Sigmoid colon (tissue), 7 donors: ENCODE data around the gene BTF3. TPM values are rescaled to one million over a fixed set of nuclear protein-coding genes. Genes with fewer than 3 reads are reported as not detected.
"Not testable (repeated sequence)": the region's sequence is repeated elsewhere in the genome, so short reads cannot be mapped to it uniquely, and the experiment has no call there.

Source experiments
- DNase-seq: peaks from one replicate; pipeline ENCODE4 v3.0.0-alpha.2; 2019
- H3K27ac ChIP-seq, 4 donors: fragments of 200-600 bp; sonication (generic); one replicate each; pipeline ENCODE4 v1.5.1; 2016 to 2019; ENCODE audit warnings: mild to moderate bottlenecking in 1 of 4
- H3K27me3 ChIP-seq, 3 donors: fragments of 200-600 bp; sonication (generic); one replicate each; pipeline ENCODE4 v1.5.1; 2019; ENCODE audit warnings: mild to moderate bottlenecking in 1 of 3
- H3K36me3 ChIP-seq, 4 donors: fragments of 200-600 bp; sonication (generic); one replicate each; pipeline ENCODE4 v1.5.1; 2016 to 2019
- H3K4me1 ChIP-seq, 4 donors: fragments of 200-600 bp; sonication (generic); one replicate each; pipeline ENCODE4 v1.5.1; 2017 to 2019
- H3K4me3 ChIP-seq, 4 donors: fragments of 200-600 bp; sonication (generic); one replicate each; pipeline ENCODE4 v1.5.1; 2017 to 2019; ENCODE audit warnings: mild to moderate bottlenecking in 2 of 4, moderate library complexity in 1 of 4
- H3K9me3 ChIP-seq, 4 donors: fragments of 200-600 bp in 3 of 4; sonication (generic) in 3 of 4; one replicate each; pipeline versions ENCODE4 v1.5.1 to v1.6.1; 2013 to 2019
- EP300 ChIP-seq, 4 donors: sonication (generic); formaldehyde crosslinking; IDR thresholded peaks; one replicate each; pipeline ENCODE4 v1.6.1; 2017; ENCODE audit warnings: antibody characterized with exemption in 4 of 4
- POLR2A ChIP-seq, 2 donors: fragments of 450-650 bp; IDR thresholded peaks; one replicate each; pipeline ENCODE4 v1.6.1; 2016; ENCODE audit warnings: antibody characterized with exemption in 2 of 2, mild to moderate bottlenecking in 2 of 2, moderate library complexity in 2 of 2
- POLR2AphosphoS5 ChIP-seq, 4 donors: sonication (generic); formaldehyde crosslinking; IDR thresholded peaks; one replicate each; pipeline ENCODE4 v1.6.1; 2017; ENCODE audit warnings: antibody characterized with exemption in 4 of 4
- WGBS, 2 donors: extraction: QIAGEN DNeasy Blood & Tissue Kit; methylation state at CpG; one replicate each; pipeline ENCODE4 v1.1.7; 2013; 5-methylcytosine and 5-hydroxymethylcytosine counted together
- intact Hi-C: fragments of 100-400 bp; cut with DNase I; formaldehyde crosslinking; loops from one replicate; pipeline ENCODE4 v1.15.1; 2023
- polyA plus RNA-seq, 3 donors: library from polyadenylated mRNA; stranded (reverse); fragments of 200-250 nt; gene quantifications; one replicate each; pipeline ENCODE4 v1.2.3, GENCODE V29; 2013
- total RNA-seq, 4 donors: library from RNA; depleted of rRNA; stranded (reverse); fragments of >200 nt; gene quantifications; one replicate each; pipeline ENCODE4 v1.1.0, GENCODE V29; 2016
- TF ChIP-seq, protein P1 (sequence below), 4 experiments: fragments of 450-650 bp in 3 of 4; fragments of 200-600 bp in 1 of 4; IDR thresholded peaks; one replicate each; pipeline ENCODE4 v1.5.1; 2016 to 2019; ENCODE audit warnings: antibody characterized with exemption in 4 of 4, mild to moderate bottlenecking in 3 of 4, moderate library complexity in 2 of 4
- donor health status: healthy with polysubstance abuse.
- donor health status: Bipolar disorder and iron deficiency.
- donor health status: healthy.

The BTF3 gene
- total and polyA plus RNA-seq, 7 donors = 490 to 1,119 (median 729) TPM

DNA sequence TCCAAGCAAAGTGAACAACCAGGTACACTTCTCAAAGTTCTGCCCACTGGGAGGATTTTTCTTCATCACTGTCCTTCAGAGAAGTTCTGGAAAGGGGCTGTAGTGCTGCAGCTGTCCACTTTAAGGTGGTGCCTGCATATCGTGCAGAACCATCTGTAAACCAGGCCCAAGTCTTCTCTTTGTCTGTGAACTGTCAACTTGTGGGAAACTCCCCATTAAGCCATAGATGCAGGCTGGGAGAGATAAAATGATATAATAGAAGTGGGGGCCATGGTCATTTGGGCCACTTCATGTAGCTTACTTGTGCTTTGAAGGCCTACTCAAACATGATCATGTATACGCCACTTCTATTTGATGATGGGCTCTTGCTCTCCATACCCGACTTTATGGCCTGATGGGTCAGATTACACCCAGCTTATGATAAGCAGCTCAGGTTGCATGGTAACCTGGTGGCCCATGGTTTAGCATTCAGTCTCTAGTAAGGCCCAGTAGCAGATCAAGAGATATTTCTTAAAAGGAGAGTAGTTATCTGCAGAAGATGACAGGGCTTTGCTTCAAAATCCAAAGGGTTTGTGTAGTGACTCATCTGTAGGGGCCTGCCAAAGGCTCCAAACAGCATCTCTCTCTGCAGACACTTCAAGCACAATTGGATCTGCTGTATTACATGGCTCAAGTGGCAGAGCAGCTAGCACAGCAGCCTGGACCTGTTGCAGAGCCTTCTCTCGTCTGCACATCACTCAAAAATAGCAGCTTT lies 15.7 kb upstream of the BTF3 start:
- intact Hi-C loops = no loop called here

DNA sequence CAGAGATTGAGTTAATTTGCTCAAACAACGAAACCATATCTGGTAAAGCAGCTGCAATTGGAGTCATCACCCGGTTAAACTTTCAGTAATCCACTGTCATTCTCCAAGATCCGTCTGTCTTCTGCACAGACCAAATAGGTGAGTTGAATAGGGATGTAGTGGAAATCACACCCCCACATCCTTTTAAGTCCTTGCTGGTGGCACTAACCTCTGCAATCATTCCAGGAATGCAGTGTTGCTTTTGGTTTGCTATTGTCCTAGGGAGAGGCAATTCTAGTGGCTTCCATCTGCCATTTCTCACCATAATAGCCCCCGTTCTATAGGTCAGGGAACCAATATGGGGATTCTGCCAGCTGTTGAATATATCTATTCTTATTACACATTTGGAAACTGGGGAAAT lies 14.6 kb upstream of the BTF3 start:
- no peaks in the 10 kb centered on the region for H3K9me3 ChIP-seq
- intact Hi-C loops = no loop called here
- no peak overlapping the region for H3K4me3 ChIP-seq
- H3K27me3 ChIP-seq = peaks cover 0 to 5% (median 0%) of the 10 kb centered on the region in 3 donors
- no peak for DNase-seq
- TF ChIP-seq, protein P1, sequence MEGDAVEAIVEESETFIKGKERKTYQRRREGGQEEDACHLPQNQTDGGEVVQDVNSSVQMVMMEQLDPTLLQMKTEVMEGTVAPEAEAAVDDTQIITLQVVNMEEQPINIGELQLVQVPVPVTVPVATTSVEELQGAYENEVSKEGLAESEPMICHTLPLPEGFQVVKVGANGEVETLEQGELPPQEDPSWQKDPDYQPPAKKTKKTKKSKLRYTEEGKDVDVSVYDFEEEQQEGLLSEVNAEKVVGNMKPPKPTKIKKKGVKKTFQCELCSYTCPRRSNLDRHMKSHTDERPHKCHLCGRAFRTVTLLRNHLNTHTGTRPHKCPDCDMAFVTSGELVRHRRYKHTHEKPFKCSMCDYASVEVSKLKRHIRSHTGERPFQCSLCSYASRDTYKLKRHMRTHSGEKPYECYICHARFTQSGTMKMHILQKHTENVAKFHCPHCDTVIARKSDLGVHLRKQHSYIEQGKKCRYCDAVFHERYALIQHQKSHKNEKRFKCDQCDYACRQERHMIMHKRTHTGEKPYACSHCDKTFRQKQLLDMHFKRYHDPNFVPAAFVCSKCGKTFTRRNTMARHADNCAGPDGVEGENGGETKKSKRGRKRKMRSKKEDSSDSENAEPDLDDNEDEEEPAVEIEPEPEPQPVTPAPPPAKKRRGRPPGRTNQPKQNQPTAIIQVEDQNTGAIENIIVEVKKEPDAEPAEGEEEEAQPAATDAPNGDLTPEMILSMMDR (IDR thresholded peaks at IDR 0.05) = no peak
- no peak for TF ChIP-seq POLR2AphosphoS5 (IDR thresholded peaks at IDR 0.05)
- no peak for TF ChIP-seq POLR2A (IDR thresholded peaks at IDR 0.05)
- TF ChIP-seq EP300 (IDR thresholded peaks at IDR 0.05) = no peak
- no peaks in the 10 kb centered on the region for H3K4me1 ChIP-seq
- H3K36me3 ChIP-seq = no peaks in the 10 kb centered on the region
- 88 to 92% methylated on average over 4 of the region's 4 CpGs for WGBS, 2 donors
- H3K27ac ChIP-seq = no peak overlapping the region

More for the DNA sequence above, 15.7 kb upstream of the BTF3 start:
- TF ChIP-seq POLR2AphosphoS5 (IDR thresholded peaks at IDR 0.05) (no peak), EP300 (IDR thresholded peaks at IDR 0.05) (no peak), POLR2A (IDR thresholded peaks at IDR 0.05) (no peak)
- TF ChIP-seq, protein P1 (IDR thresholded peaks at IDR 0.05) = no peak
- Histone ChIP-seq H3K36me3 (no peaks in the 10 kb centered on the region), H3K4me1 (no peaks in the 10 kb centered on the region), H3K4me3 (no peak overlapping the region), H3K27ac (no peak overlapping the region), H3K27me3 (peaks cover 0 to 5% (median 0%) of the 10 kb centered on the region in 3 donors), H3K9me3 (no peaks in the 10 kb centered on the region)
- WGBS, 2 donors = 78 to 87% methylated on average over 4 of the region's 4 CpGs
- no peak for DNase-seq

DNA sequence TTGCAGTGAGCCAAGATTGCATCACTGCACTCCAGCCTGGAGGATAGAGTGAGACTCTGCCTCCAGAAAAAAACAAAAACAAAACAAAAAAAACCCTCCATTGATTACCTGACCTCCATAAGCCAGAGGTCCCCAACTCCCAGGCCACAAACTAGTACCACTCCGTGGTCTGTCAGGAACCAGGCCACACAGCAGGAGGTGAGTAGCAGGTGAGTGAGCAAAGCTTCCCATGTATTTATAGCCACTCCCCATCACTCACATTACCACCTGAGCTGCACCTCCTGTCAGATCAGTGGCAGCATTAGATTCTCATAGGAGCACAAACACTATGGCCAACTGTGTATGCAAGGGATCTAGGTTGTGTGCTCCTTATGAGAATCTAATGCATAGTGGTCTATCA lies 13.7 kb upstream of the BTF3 start:
- intact Hi-C loops = no loop called here
- Histone ChIP-seq H3K27ac (no peak overlapping the region), H3K36me3 (no peaks in the 10 kb centered on the region), H3K27me3 (peaks cover 0 to 5% (median 0%) of the 10 kb centered on the region in 3 donors), H3K4me3 (no peak overlapping the region), H3K9me3 (no peaks in the 10 kb centered on the region), H3K4me1 (no peaks in the 10 kb centered on the region)
- DNase-seq = no peak
- WGBS, 2 donors = 86 to 98% methylated on average over 1 of the region's 1 CpG
- TF ChIP-seq EP300 (IDR thresholded peaks at IDR 0.05) (no peak), POLR2AphosphoS5 (IDR thresholded peaks at IDR 0.05) (no peak), POLR2A (IDR thresholded peaks at IDR 0.05) (no peak)
- TF ChIP-seq, protein P1 (IDR thresholded peaks at IDR 0.05) = no peak

DNA sequence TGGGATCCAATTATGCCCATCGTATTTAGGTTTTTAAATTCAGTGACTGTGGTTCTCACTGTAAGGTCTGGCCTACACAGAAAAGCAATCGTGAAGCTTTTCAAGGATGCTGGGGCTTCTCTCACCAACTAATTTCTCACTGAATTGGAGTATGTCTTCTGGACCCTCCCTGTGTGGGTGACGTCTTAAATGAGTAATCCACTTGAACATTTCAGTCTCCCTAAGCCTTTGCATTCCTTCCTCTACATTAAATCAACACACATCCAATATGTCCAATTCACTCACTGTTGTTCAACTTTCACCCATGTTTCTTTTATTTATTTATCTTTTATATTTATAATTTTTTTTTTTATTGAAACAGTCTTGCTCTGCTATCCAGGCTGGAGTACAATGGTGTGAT lies 12.5 kb upstream of the BTF3 start:
- Histone ChIP-seq H3K36me3 (no peaks in the 10 kb centered on the region), H3K27ac (no peak overlapping the region), H3K4me1 (no peaks in the 10 kb centered on the region), H3K27me3 (peaks cover 0 to 5% (median 0%) of the 10 kb centered on the region in 3 donors), H3K9me3 (no peaks in the 10 kb centered on the region), H3K4me3 (no peak overlapping the region)
- WGBS, 2 donors = 88 to 90% methylated on average over 3 of the region's 3 CpGs
- TF ChIP-seq EP300 (IDR thresholded peaks at IDR 0.05) = no peak
- TF ChIP-seq POLR2A (IDR thresholded peaks at IDR 0.05) = no peak
- TF ChIP-seq POLR2AphosphoS5 (IDR thresholded peaks at IDR 0.05) = no peak
- DNase-seq = no peak
- intact Hi-C loops = no loop called here

DNA sequence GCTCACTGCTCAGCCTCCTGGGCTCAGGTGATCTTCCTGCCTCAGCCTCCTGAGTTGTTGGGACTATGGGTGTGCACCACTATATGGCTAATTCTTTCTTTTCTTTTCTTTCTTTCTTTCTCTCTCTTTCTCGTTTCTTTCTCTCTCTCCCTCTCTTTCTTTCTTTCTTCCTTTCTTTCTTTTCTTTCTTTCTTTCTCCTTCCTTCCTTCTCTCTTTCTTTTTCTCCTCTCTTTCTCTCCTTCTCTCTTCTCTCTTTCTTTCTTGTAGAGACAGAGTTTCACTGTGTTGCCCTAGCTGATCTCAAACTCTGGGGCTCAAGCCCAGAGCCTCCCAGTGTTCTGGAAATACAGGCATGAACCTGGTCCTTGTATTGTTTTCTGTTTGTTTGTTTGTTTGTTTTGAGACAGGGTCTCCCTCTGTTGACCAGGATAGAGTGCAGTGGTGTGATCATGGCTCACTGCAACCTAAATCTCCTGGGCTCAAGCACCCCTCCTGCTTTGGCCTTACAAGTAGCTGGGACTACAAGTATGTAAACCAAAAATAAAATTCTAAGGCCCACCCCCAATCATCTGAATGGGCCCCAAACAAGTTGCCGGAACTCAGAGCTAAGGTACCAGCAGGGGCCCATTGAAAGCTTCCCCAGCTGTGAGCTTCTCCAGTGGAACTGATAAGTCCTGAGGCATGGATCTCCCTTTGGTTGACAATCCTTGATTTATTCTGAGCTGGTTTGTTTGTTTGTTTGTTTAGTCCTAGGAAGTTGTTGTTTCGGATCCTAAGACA lies 11.9 kb upstream of the BTF3 start:
- intact Hi-C loops = no loop called here
- WGBS, 2 donors = 87 to 88% methylated on average over 3 of the region's 3 CpGs
- DNase-seq = no peak

DNA sequence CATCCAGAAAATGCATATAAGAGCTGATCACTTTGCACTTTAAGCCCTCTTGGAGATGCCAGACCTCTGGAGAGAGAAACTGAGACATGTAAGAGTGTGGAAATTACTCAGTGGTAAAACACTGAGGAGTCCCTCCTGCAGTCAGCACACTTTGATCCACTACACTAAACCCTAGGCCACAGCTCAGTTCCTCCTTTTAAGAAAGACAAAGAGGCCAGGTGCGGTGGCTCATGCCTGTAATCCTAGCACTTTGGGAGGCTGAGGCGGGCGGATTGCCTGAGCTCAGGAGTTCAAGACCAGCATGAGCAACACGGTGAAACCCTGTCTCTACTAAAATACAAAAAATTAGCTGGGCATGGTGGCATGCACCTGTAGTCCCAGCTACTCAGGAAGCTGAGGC lies 11.0 kb upstream of the BTF3 start:
- DNase-seq, H3K4me1 ChIP-seq, H3K27ac ChIP-seq, intact Hi-C loops, H3K36me3 ChIP-seq, H3K4me3 ChIP-seq, H3K27me3 ChIP-seq, H3K9me3 ChIP-seq: not testable (repeated sequence)
- 81 to 90% methylated on average over 4 of the region's 4 CpGs for WGBS, 2 donors

More for the DNA sequence above, 11.9 kb upstream of the BTF3 start:
- TF ChIP-seq, protein P1 (IDR thresholded peaks at IDR 0.05) = no peak
- TF ChIP-seq POLR2AphosphoS5 (IDR thresholded peaks at IDR 0.05) (no peak), EP300 (IDR thresholded peaks at IDR 0.05) (no peak), POLR2A (IDR thresholded peaks at IDR 0.05) (no peak)
- H3K36me3 ChIP-seq = no peaks in the 10 kb centered on the region
- no peak overlapping the region for H3K27ac ChIP-seq
- H3K4me1 ChIP-seq = no peaks in the 10 kb centered on the region
- H3K27me3 ChIP-seq = peaks cover 0 to 5% (median 0%) of the 10 kb centered on the region in 3 donors
- no peaks in the 10 kb centered on the region for H3K9me3 ChIP-seq
- H3K4me3 ChIP-seq = no peak overlapping the region
